Measurements from ENCODE around the gene TMPRSS9. TPM values are rescaled to one million over a fixed set of nuclear protein-coding genes. Genes with fewer than 3 reads are reported as not detected.

Gene TMPRSS9
- total RNA-seq, 1 donor from 2014 or later, result not detected

DNA sequence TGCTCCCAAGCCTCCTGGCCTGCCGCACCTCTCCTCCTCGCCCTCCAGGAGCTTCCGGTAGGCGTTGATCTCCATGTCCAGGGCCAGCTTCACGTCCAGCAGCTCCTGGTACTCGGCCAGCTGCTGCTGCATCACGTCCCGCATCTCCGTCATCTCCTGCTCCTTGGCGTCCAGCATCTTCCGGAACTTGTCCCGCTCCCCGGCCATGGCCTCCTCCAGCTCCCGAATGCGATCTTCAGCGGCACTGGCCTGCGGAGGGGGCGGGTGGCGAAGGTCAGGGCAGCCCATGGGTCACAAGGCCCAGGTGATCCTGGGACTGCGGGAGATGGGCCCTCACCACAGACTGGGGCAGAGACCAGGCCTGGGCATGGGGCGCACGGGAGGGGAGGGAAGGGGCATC lies 74.2 kb downstream of the TMPRSS9 start:
- no peak overlapping the region for H3K4me3 ChIP-seq (ENCODE audit: low read depth, low read length)
- TF ChIP-seq, protein P1, sequence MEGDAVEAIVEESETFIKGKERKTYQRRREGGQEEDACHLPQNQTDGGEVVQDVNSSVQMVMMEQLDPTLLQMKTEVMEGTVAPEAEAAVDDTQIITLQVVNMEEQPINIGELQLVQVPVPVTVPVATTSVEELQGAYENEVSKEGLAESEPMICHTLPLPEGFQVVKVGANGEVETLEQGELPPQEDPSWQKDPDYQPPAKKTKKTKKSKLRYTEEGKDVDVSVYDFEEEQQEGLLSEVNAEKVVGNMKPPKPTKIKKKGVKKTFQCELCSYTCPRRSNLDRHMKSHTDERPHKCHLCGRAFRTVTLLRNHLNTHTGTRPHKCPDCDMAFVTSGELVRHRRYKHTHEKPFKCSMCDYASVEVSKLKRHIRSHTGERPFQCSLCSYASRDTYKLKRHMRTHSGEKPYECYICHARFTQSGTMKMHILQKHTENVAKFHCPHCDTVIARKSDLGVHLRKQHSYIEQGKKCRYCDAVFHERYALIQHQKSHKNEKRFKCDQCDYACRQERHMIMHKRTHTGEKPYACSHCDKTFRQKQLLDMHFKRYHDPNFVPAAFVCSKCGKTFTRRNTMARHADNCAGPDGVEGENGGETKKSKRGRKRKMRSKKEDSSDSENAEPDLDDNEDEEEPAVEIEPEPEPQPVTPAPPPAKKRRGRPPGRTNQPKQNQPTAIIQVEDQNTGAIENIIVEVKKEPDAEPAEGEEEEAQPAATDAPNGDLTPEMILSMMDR (conservative IDR thresholded peaks at IDR 0.05; ENCODE audit: low read depth, low read length), result no peak
- DNase-seq (ENCODE audit: low read depth), result no peak

DNA sequence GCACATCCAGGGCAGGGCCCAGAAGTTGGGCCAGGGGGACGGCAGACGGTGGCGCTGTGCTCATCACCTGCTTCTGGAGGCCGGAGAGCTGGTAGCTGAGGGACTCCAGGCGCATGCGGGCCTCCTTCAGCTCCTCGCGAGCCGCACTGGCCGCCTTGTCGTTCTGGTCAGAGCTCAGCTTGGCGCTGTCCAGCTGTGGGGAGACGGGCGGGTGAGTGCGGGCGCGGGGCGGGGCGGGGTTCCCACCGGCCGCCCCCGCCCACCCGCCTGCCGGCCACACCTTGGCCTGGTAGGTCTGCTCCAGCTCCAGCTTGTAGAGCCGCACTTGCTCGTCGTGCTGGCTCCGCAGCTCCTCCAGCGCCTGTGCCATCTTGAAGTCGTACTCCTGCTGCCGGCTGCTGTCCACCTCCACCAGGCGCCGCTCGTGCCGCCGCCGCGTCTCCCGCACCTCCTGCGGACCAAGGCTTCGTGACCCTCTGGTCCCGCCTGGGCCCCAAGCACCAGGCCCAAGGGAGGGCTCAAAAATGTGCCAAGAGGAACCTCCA lies 74.7 kb downstream of the TMPRSS9 start:
- TF ChIP-seq, protein P1 (conservative IDR thresholded peaks at IDR 0.05; ENCODE audit: low read depth, low read length), result no peak
- no peak overlapping the region for H3K4me3 ChIP-seq (ENCODE audit: low read depth, low read length)
- DNase-seq (ENCODE audit: low read depth), result no peak

DNA sequence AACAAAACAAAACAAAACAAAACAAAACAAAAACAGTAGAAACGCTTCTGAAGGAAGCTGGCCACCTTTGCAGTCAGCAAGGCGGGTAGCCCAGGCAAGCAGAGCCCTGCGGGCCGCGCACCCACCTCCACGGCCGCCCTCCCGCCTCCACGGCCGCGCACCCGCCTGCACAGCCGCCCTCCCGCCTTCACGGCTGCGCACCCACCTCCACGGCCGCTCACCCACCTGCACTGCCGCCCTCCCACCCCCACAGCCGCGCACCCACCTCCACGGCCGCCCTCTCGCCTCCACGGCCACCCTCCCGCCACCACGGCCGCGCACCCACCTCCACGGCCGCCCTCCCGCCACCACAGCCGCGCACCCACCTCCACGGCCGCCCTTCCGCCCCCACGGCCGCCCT lies 76.3 kb downstream of the TMPRSS9 start:
- TF ChIP-seq, protein P1 (conservative IDR thresholded peaks at IDR 0.05; ENCODE audit: low read depth, low read length), result no peak
- no peak for DNase-seq (ENCODE audit: low read depth)
- no peak overlapping the region for H3K4me3 ChIP-seq (ENCODE audit: low read depth, low read length)

DNA sequence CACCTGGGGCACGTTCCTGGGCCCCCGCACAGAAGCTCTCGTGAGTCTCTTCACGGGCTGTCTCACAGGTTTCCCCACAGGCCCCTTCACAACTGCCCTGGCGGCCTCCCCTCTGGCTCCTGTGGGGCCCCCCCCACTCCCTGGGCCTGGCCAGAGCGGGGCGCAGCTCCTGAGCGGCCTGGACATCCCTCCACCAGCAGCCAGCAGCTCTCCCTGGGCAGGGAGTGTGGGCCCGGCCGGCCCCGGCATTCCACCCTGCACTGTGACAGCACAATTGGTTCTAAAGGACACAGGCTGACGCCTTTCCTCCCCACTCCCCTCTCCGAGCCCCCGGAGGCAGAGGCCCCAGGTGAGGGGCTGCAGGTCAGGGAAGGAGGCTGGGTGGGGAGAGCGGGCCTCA lies 76.9 kb downstream of the TMPRSS9 start:
- TF ChIP-seq, protein P1 (conservative IDR thresholded peaks at IDR 0.05; ENCODE audit: low read depth, low read length), result no peak
- no peak overlapping the region for H3K4me3 ChIP-seq (ENCODE audit: low read depth, low read length)
- DNase-seq (ENCODE audit: low read depth), result no peak

DNA sequence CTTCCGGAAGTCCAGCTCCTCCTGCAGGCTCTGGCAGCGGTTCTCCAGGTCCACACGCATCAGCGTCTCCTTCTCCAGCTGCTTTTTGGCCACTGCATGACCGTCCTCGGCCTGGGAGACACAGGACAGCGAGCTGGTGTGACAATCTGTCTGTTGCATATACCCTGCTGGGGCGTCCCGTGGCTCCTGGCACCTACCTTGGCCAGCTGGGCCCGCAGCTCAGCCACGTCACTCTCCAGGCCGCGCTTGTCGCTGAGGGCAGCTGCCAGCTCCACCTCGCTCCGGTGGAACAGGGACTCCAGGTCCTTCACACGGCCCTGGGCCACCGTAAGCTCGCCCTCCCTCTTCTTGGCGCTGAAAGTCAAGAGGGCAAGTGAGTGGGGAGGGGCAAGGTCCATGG lies 78.1 kb downstream of the TMPRSS9 start:
- DNase-seq (ENCODE audit: low read depth), result no peak
- TF ChIP-seq, protein P1 (conservative IDR thresholded peaks at IDR 0.05; ENCODE audit: low read depth, low read length), result no peak
- H3K4me3 ChIP-seq (ENCODE audit: low read depth, low read length), result no peak overlapping the region

DNA sequence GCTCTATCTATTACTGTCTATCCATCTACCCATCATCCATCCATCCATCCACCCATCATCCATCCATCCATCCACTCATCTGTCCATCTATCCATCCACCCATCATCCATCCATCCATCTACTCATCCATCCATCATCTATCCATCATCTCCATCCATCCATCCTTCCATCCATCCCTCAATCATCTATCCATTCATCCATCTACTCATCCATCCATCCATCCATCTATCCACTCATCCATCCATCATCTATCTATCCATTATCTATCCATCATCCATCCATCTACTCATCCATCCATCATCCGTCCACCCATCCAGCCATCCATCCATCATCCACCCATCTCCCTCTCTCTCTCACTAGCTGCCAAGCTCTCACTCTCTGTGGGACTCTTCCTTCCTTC lies 80.5 kb downstream of the TMPRSS9 start:
- TF ChIP-seq, protein P1 (conservative IDR thresholded peaks at IDR 0.05; ENCODE audit: low read depth, low read length), result no peak
- no peak for DNase-seq (ENCODE audit: low read depth)

DNA sequence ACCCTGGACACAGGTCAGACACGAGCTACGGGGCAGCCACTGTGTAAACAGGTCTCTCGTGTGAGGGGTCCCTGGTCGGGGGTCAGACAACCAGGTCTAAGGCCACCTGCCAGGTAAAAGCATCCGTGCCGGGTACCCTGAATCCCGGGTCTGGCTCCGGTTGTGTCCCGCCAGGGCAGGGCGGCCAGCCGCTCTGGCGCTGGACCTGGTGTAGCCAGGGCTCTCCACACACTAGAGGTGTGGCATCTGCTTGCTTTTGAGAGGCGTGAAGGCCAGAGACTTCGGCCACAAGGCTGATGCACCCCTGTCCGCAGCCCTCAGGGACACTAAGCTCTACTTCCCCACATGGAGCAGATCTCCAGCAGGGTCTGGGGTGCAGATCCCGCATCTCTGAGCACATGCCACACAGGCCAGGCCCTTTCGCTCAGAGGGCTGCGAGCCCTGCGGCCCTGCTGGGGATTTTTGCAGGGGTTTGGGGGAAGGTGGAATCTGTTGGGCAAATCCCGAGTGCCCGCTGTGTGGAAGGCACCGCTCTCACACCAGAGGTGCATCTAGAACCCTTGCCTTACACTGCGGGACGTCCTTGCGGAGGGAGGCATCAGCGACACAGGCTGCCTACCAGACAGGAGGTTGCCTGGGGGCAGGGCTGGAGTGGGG lies 81.2 kb downstream of the TMPRSS9 start:
- TF ChIP-seq, protein P1 (conservative IDR thresholded peaks at IDR 0.05; ENCODE audit: low read depth, low read length), result no peak
- no peak overlapping the region for H3K4me3 ChIP-seq (ENCODE audit: low read depth, low read length)
- DNase-seq (ENCODE audit: low read depth), result no peak

More for the DNA sequence above, 80.5 kb downstream of the TMPRSS9 start:
- H3K4me3 ChIP-seq (ENCODE audit: low read depth, low read length), result no peak overlapping the region
